Activated CD4-positive, alpha-beta memory T cell treated with anti-CD3 and anti-CD28 coated beads for 36 hours (primary cell): Measurements from ENCODE around the gene ASCL2. TPM values are rescaled to one million over a fixed set of nuclear protein-coding genes. Genes with fewer than 3 reads are reported as not detected.

Experiments
- CTCF ChIA-PET: fragments of 350-600 bp; sonication (Branson Sonifier 250); formaldehyde crosslinking; loops from one replicate; lab custom pipeline; 2021; ENCODE audit warnings: antibody characterized with exemption, inconsistent platforms; lab: Charles Lee
- POLR2A ChIA-PET: fragments of 350-600 bp; sonication (Branson Sonifier 250); formaldehyde crosslinking; loops from one replicate; lab custom pipeline; 2021; ENCODE audit warnings: antibody characterized with exemption; lab: Charles Lee
- DNase-seq: peaks from one replicate; pipeline ENCODE4 v3.0.0-alpha.2; 2020
- H3K27ac Mint-ChIP-seq: one replicate; pipeline ENCODE4 v1.8.0; 2021; ENCODE audit warnings: mixed read lengths
- H3K27me3 Mint-ChIP-seq: one replicate; pipeline ENCODE4 v1.8.0; 2021; ENCODE audit warnings: mixed read lengths
- H3K36me3 Mint-ChIP-seq: one replicate; pipeline ENCODE4 v1.8.0; 2021; ENCODE audit warnings: mixed read lengths
- H3K4me1 Mint-ChIP-seq: one replicate; pipeline ENCODE4 v1.8.0; 2021; ENCODE audit warnings: low read depth, mixed read lengths
- H3K4me3 Mint-ChIP-seq: one replicate; pipeline ENCODE4 v1.8.0; 2021; ENCODE audit warnings: mild to moderate bottlenecking, mixed read lengths
- H3K9me3 Mint-ChIP-seq: one replicate; pipeline ENCODE4 v1.8.0; 2021; ENCODE audit warnings: mixed read lengths
- intact Hi-C: fragments of 100-400 bp; cut with micrococcal nuclease; formaldehyde crosslinking; loops from one replicate; pipeline ENCODE4 v1.15.1; 2023
- total RNA-seq, 2 experiments: library from RNA; stranded (reverse); gene quantifications; one replicate each; pipeline ENCODE4 v1.2.3, GENCODE V29; 2021

Gene ASCL2
- total RNA-seq, 2 experiments from 2014 or later: 1.5 to 2.0 TPM

GRCh38 chr11:2300936-2301630 is 30.7 kb upstream of the ASCL2 start:
- intact Hi-C loops: loop anchor here (2.0 to 10.0 kb wide), 2 partner anchors 32 to 584 kb away; partner anchors contain the start of gene CDKN1C
- Mint-ChIP-seq H3K36me3 (peaks cover 6% of the 10 kb centered on the region), H3K27ac (peak overlapping the region; percentile 87), H3K9me3 (no peaks in the 10 kb centered on the region), H3K4me1 (peaks cover 41% of the 10 kb centered on the region), H3K4me3 (peak overlapping the region; percentile 85), H3K27me3 (no peaks in the 10 kb centered on the region)
- peak; percentile 29 for DNase-seq
- POLR2A ChIA-PET: interaction anchor here (0.5 to 2.5 kb wide), 5 partner anchors 32 to 224 kb away, joined by 3 to 15 read pairs (median 7); partner anchors contain the start of genes CD81 and TSSC4
- CTCF ChIA-PET: interaction anchor here (1.7 to 7.1 kb wide), 8 partner anchors 31 to 232 kb away, joined by 6 to 340 read pairs (median 10); partner anchors contain the start of genes ASCL2, CD81 and TSSC4

DNA sequence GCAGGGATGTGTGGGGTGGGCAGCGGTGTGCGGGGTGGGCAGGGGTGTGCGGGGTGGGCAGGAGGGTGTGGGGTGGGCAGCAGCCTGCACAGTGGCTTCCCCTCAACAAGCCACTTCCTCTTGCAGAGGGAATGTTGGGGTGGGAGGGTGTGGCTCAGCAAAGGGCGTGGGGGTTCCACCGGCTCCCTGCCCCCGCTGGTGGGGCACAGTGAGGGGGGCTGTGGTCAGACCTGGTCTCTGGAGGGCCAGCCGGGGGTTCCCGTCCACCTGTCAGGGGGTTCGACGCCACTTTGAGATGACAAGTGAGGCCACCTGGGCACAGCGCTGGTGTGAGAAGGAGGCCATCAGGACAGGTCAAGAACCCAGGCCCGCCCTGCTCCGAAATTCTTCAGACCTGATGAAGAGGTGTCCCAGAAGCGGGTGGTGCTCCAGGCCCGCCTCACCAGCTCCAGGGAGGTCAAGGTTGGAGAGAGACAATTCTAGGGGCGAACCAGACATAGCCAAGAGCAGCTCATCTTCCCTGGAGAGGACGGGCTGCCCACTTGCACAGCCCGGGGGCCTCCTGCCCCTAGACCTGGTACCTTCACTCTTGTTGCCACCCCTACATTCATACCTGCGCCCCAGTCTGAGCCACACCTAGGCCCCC is 30.0 kb upstream of the ASCL2 start:
- peak; percentile 12 for DNase-seq
- peak overlapping the region; percentile 85 for H3K4me3 Mint-ChIP-seq
- H3K27me3 Mint-ChIP-seq: no peaks in the 10 kb centered on the region
- no peaks in the 10 kb centered on the region for H3K9me3 Mint-ChIP-seq
- CTCF ChIA-PET: interaction anchor here (1.3 to 3.4 kb wide), 7 partner anchors 77 to 120 kb away, joined by 3 to 13 read pairs (median 9); partner anchors contain the start of genes CD81 and TSSC4
- peaks cover 6% of the 10 kb centered on the region for H3K36me3 Mint-ChIP-seq
- intact Hi-C loops: loop anchor here (2.0 to 10.0 kb wide), 2 partner anchors 32 to 584 kb away; partner anchors contain the start of gene CDKN1C
- POLR2A ChIA-PET: interaction anchor here (1.1 to 2.1 kb wide), 3 partner anchors 12 to 77 kb away, joined by 4 to 7 read pairs (median 7); partner anchors contain the start of gene CD81
- H3K27ac Mint-ChIP-seq: peak overlapping the region; percentile 65
- H3K4me1 Mint-ChIP-seq: peaks cover 35% of the 10 kb centered on the region

GRCh38 chr11:2299773-2300172 is 29.4 kb upstream of the ASCL2 start:
- POLR2A ChIA-PET: interaction anchor here (1.1 kb wide), 1 partner anchor 11 kb away, joined by 4 read pairs; no protein-coding TSS in a partner anchor
- CTCF ChIA-PET: interaction anchor here (0.7 to 3.4 kb wide), 8 partner anchors 22 to 233 kb away, joined by 3 to 13 read pairs (median 3); no protein-coding TSS in a partner anchor
- peak; percentile 7 for DNase-seq
- no peaks in the 10 kb centered on the region for H3K9me3 Mint-ChIP-seq
- H3K4me1 Mint-ChIP-seq: peaks cover 30% of the 10 kb centered on the region
- H3K36me3 Mint-ChIP-seq: peaks cover 6% of the 10 kb centered on the region
- H3K27me3 Mint-ChIP-seq: no peaks in the 10 kb centered on the region
- intact Hi-C loops: loop anchor here (1.0 to 10.0 kb wide), 3 partner anchors 31 to 585 kb away; partner anchors contain the start of gene CDKN1C
- H3K4me3 Mint-ChIP-seq: no peak overlapping the region
- no peak overlapping the region for H3K27ac Mint-ChIP-seq

- Mint-ChIP-seq H3K4me1 (peaks cover 26% of the 10 kb centered on the region), H3K27ac (no peak overlapping the region), H3K9me3 (no peaks in the 10 kb centered on the region), H3K27me3 (no peaks in the 10 kb centered on the region), H3K4me3 (no peak overlapping the region), H3K36me3 (peaks cover 6% of the 10 kb centered on the region)
- ChIA-PET POLR2A (interaction anchor here (1.1 kb wide), 1 partner anchor 10 kb away, joined by 4 read pairs; no protein-coding TSS in a partner anchor), CTCF (interaction anchor here (0.7 to 3.4 kb wide), 11 partner anchors 21 to 234 kb away, joined by 3 to 13 read pairs (median 3); no protein-coding TSS in a partner anchor)
- peak; percentile 43 for DNase-seq
- intact Hi-C loops: loop anchor here (1.0 kb wide), 1 partner anchor 102 kb away; no protein-coding TSS in a partner anchor
Observed at GRCh38 chr11:2298795-2299761, 28.7 kb upstream of the ASCL2 start.

DNA sequence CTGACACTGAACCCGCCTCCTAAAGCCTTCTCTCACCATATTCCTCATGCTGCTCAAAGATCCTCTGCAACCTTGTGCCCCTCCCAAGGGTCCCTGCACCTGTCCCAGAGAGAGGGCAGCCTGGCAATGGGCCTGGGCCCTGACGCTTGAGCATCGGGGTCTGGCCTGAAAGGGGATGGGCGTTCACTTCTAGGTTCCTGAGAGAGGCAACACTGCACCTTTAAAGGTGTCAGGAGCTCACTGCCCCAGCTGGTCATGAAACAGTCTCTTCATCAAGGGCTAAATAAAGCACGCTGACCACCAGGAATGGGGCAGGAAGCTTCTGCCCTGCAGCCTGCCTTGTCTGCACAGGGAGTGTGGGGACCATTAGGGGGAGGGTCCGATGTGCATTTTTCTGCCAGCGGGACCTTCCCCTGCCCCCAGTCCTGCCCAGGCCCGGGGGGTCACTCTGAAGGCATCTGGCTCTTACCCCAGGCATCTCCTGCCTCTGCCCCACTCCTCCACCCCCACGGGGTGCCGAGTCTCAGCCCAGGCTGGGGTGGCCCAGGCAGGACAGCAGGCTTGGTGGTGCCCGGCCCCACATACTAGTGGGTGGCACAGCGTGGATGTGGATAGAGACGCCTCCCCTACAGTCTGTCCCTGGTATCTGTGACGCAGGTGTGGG is 27.9 kb upstream of the ASCL2 start:
- no peak overlapping the region for H3K4me3 Mint-ChIP-seq
- H3K36me3 Mint-ChIP-seq: peaks cover 6% of the 10 kb centered on the region
- no peak overlapping the region for H3K27ac Mint-ChIP-seq
- H3K27me3 Mint-ChIP-seq: no peaks in the 10 kb centered on the region
- peak; percentile 7 for DNase-seq
- H3K4me1 Mint-ChIP-seq: peaks cover 21% of the 10 kb centered on the region
- ChIA-PET CTCF (interaction anchor here (0.9 to 3.4 kb wide), 3 partner anchors 97 to 134 kb away, joined by 3 to 13 read pairs (median 3); no protein-coding TSS in a partner anchor), POLR2A (no interaction called here)
- no peaks in the 10 kb centered on the region for H3K9me3 Mint-ChIP-seq
- intact Hi-C loops: no loop called here

DNA sequence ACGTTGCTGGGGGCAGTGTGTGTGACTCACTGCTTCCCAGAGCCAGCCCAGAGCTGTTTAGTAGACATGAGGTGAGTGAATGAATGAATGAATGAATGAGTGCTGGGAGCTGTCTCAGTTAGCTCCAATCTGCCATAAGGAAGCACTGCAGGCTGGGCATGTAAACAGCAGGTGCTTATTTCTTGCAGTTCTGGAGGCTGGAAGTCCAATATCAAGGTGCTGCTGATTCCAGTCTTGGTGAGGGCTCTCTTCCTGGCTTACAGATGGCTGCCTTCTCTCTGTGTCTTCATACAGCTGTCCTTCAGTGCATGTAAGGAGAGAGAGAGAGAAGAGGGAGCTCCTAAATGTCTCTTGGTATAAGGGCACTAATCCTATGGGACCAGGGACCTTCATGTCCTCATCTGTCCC is 27.2 kb upstream of the ASCL2 start:
- peak; percentile 2 for DNase-seq
- CTCF ChIA-PET: interaction anchor here (1.4 to 3.4 kb wide), 3 partner anchors 96 to 103 kb away, joined by 3 to 13 read pairs (median 4); no protein-coding TSS in a partner anchor
- Mint-ChIP-seq H3K36me3 (peaks cover 6% of the 10 kb centered on the region), H3K4me3 (no peak overlapping the region), H3K9me3 (no peaks in the 10 kb centered on the region), H3K4me1 (peaks cover 15% of the 10 kb centered on the region), H3K27ac (peak overlapping the region; percentile 11), H3K27me3 (peaks cover under 1% of the 10 kb centered on the region)
- intact Hi-C loops: no loop called here
- POLR2A ChIA-PET: no interaction called here

DNA sequence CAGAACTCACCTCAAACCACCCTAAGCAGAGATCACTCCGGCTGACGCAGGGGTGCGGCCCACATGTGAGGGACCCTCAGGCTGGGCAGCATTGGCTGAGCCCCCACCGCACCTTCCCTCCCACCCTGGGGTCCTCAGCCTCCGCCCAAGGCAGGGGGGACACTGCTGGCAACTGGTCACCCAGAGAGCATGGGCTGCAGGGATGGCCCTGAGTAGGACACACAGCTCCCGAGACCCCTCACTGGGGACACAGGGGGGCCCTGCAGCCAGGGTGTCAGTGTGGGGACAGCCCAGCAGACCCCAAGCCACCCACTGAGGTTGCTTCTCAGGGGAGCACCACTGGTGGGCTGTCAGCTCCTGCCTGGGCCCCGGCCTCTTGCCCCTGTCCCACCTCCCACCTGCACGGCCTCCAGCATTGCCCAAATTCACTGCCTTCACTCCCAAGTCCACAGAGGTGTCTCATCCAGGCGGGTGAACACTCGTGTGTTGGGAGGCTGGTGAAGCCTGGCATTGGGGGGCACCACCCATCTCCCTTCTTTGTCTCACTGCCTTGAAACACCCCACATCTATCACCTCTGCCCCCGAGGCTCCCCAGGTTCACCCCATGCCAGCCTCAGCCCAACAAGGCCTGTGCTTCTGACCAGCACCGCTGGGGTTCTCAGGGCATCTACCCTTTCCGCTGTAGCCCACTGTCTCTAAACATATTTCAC is 26.7 kb upstream of the ASCL2 start:
- Mint-ChIP-seq H3K9me3 (no peaks in the 10 kb centered on the region), H3K4me1 (peaks cover 14% of the 10 kb centered on the region), H3K36me3 (peaks cover 6% of the 10 kb centered on the region), H3K4me3 (no peak overlapping the region), H3K27ac (peak overlapping the region; percentile 11), H3K27me3 (peaks cover 2% of the 10 kb centered on the region)
- peak; percentile 6 for DNase-seq
- ChIA-PET CTCF (interaction anchor here (0.8 to 3.4 kb wide), 4 partner anchors 8 to 122 kb away, joined by 3 to 13 read pairs (median 4); no protein-coding TSS in a partner anchor), POLR2A (no interaction called here)
- intact Hi-C loops: no loop called here

DNA sequence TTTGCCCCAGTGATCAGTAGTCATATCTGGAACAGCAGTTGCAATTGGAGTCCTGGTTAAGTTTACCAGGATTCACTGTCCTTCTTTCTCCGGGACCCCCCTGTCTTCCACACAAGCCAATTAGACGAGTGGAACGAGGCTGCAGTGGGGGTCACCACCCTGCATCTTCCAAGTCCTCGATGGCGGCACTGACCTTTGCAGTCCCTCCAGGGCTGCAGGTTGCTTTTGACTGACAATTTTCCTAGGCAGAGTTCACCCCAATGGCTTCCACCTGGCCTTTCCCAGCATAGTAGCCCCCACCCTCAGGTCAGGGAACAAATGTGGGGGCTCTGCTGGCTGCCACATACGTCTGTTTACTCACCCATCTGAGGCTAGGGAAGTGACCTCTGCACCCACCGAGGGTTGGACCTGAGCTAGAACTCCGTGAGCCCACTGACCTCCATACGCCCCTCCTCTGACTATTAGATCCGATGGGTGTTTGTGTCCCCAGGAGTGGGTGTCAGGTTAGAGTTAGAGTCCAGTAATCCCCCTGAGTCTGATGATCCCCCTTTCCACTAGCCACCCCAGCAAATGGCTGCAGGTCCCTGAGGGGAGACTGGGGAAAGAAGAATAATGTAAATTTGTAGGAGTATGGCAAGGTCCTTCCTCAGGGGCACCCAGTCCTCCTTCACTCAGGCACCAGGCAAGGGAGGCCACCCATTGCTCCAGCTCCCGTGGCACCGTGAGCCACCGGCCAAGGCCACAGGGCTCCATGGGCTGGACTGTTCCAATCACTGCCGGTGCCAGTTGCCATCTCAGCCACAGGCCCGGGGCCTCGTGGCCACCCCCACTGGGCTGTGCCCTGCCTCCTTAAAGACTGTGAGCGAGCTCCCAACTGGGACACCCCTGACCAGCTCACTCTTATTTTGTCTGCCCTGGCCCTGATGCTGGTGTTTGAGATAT is 25.9 kb upstream of the ASCL2 start:
- Mint-ChIP-seq H3K27me3 (peaks cover 2% of the 10 kb centered on the region), H3K36me3 (peaks cover 3% of the 10 kb centered on the region), H3K4me1 (peaks cover 14% of the 10 kb centered on the region), H3K4me3 (no peak overlapping the region), H3K27ac (no peak overlapping the region), H3K9me3 (no peaks in the 10 kb centered on the region)
- ChIA-PET POLR2A (no interaction called here), CTCF (interaction anchor here (0.8 to 1.6 kb wide), 3 partner anchors 9 to 122 kb away, joined by 3 to 4 read pairs (median 3); no protein-coding TSS in a partner anchor)
- DNase-seq: peak; percentile 7
- intact Hi-C loops: no loop called here

DNA sequence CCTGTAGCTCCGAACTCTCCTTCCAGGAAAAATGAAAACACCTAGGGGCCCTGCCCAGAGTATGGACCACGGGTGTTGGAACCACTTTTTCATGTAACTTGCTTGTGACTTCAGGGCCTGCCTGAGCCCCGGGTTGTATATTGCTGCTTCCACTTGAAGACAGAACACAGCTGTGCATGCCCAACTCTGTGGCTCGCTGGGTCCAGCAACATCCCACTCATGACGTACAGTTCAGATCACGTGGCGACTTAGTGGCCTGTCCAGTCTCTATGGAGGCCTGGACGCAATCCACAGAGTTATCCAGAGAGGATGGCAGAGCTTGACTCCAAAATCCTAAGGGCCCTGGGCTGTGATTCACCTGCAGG is 24.5 kb upstream of the ASCL2 start:
- POLR2A ChIA-PET: no interaction called here
- Mint-ChIP-seq H3K9me3 (no peaks in the 10 kb centered on the region), H3K27me3 (peaks cover 2% of the 10 kb centered on the region), H3K36me3 (peaks cover 3% of the 10 kb centered on the region), H3K27ac (no peak overlapping the region), H3K4me3 (no peak overlapping the region), H3K4me1 (peaks cover 7% of the 10 kb centered on the region)
- DNase-seq: peak; percentile 2
- CTCF ChIA-PET: interaction anchor here (0.8 to 1.7 kb wide), 2 partner anchors 10 to 99 kb away, joined by 3 to 8 read pairs; no protein-coding TSS in a partner anchor
- intact Hi-C loops: no loop called here
